Progenitor cell of endocrine pancreas (in vitro differentiated cells): ENCODE data around the gene PRKAR1B. TPM values are rescaled to one million over a fixed set of nuclear protein-coding genes. Genes with fewer than 3 reads are reported as not detected.
A peak's percentile ranks its signal among the peaks of the same experiment; 100 is the strongest.

ENCODE experiments used
- DNase-seq: peaks from one replicate; pipeline ENCODE4 v3.0.0; 2021; ENCODE audit warnings: low spot score; ENCODE audit not compliant: unreplicated experiment
- H3K27ac Mint-ChIP-seq: 2 replicates; pipeline ENCODE4 v1.8.0; 2021; ENCODE audit warnings: mild to moderate bottlenecking, moderate library complexity, mixed read lengths
- H3K27me3 Mint-ChIP-seq: 2 replicates; pipeline ENCODE4 v1.8.0; 2021; ENCODE audit warnings: mixed read lengths
- H3K36me3 Mint-ChIP-seq: 2 replicates; pipeline ENCODE4 v1.8.0; 2022; ENCODE audit warnings: mixed read lengths; ENCODE audit not compliant: insufficient read depth
- H3K4me1 Mint-ChIP-seq: 2 replicates; pipeline ENCODE4 v1.8.0; 2021; ENCODE audit warnings: low read depth, mixed read lengths
- H3K4me3 Mint-ChIP-seq: 2 replicates; pipeline ENCODE4 v1.8.0; 2021; ENCODE audit warnings: low read depth, mild to moderate bottlenecking, moderate library complexity, mixed read lengths
- H3K9me3 Mint-ChIP-seq: 2 replicates; pipeline ENCODE4 v1.8.0; 2021; ENCODE audit warnings: low read depth, mixed read lengths
- CTCF ChIP-seq: fragments of 200-600 bp; sonication (generic); IDR thresholded peaks from one replicate; pipeline ENCODE4 v1.5.0; 2021; ENCODE audit warnings: antibody characterized with exemption, mild to moderate bottlenecking; ENCODE audit not compliant: unreplicated experiment
- total RNA-seq: library from RNA; stranded (reverse); gene quantifications from 2 replicates; pipeline ENCODE4 v1.2.1, GENCODE V29; 2021

PRKAR1B gene
- total RNA-seq, 1 donor from 2014 or later: 54.2 TPM

DNA sequence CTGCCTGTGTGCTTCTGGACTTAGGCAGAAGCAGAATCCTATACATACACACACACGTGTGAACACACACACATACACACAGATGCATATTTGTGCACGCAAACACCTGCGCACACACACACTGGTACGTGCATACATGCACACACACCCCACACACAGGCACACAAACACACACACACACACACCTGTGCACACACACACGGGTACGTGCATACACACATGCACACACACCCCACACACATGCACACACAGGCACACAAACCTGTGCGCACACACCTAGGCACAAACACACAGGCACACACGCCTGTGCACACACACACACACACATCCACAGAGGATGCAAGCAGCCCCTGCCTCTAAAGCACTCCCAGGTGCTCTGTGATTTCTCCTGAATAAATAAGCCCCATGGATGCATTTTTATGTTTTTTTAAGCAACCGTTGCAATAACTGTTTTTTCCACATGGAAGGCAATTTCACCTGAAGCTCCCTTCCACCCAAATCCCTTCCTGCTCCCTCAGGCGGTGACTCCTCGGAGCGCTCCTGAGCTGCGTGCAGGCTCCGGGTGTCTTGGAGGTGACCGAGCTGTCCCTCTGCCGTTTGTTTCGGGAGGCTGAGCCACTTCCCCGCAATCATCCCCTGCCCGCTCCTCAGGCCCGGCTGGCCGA lies 166.0 kb downstream of the PRKAR1B start:
- H3K36me3 Mint-ChIP-seq: peaks cover 4% of the 10 kb centered on the region
- no peaks in the 10 kb centered on the region for H3K4me1 Mint-ChIP-seq
- DNase-seq: no peak
- peak overlapping the region; percentile 33 for H3K27ac Mint-ChIP-seq
- H3K9me3 Mint-ChIP-seq: no peaks in the 10 kb centered on the region
- no peak overlapping the region for H3K4me3 Mint-ChIP-seq
- no peaks in the 10 kb centered on the region for H3K27me3 Mint-ChIP-seq
- TF ChIP-seq CTCF: no peak

- no peak for TF ChIP-seq CTCF
- Mint-ChIP-seq H3K27ac (no peak overlapping the region), H3K9me3 (no peaks in the 10 kb centered on the region), H3K4me1 (no peaks in the 10 kb centered on the region), H3K4me3 (no peak overlapping the region), H3K36me3 (peaks cover 4% of the 10 kb centered on the region), H3K27me3 (no peaks in the 10 kb centered on the region)
- DNase-seq: no peak
Measured at GRCh38 chr7:559396-559705, 167.7 kb downstream of the PRKAR1B start.

- Mint-ChIP-seq H3K27ac (no peak overlapping the region), H3K4me1 (peaks cover 2% of the 10 kb centered on the region), H3K36me3 (peaks cover 4% of the 10 kb centered on the region), H3K9me3 (no peaks in the 10 kb centered on the region), H3K27me3 (no peaks in the 10 kb centered on the region), H3K4me3 (no peak overlapping the region)
- DNase-seq: no peak
- TF ChIP-seq CTCF: no peak
Measured at GRCh38 chr7:557558-557881, 169.6 kb downstream of the PRKAR1B start.

GRCh38 chr7:556837-557557 lies 170.1 kb downstream of the PRKAR1B start:
- Mint-ChIP-seq H3K4me3 (no peak overlapping the region), H3K4me1 (peaks cover 2% of the 10 kb centered on the region), H3K27me3 (no peaks in the 10 kb centered on the region), H3K36me3 (peaks cover 4% of the 10 kb centered on the region), H3K27ac (no peak overlapping the region), H3K9me3 (no peaks in the 10 kb centered on the region)
- DNase-seq: no peak
- no peak for TF ChIP-seq CTCF

- DNase-seq: no peak
- Mint-ChIP-seq H3K4me3 (no peak overlapping the region), H3K4me1 (peaks cover 2% of the 10 kb centered on the region), H3K36me3 (peaks cover 4% of the 10 kb centered on the region), H3K9me3 (no peaks in the 10 kb centered on the region), H3K27ac (no peak overlapping the region), H3K27me3 (no peaks in the 10 kb centered on the region)
- no peak for TF ChIP-seq CTCF
Measured at GRCh38 chr7:556291-556826, 170.7 kb downstream of the PRKAR1B start.
